Activated T-cell treated with anti-CD3 and anti-CD28 coated beads, Interleukin-2, amount 50 U/mL, for 1 hour (primary cell): ENCODE measurements around the gene NKD2.

Experiments used
- DNase-seq: peaks from one replicate; pipeline ENCODE4 v3.0.0-alpha.2; 2020

NKD2 gene

GRCh38 chr5:1001406-1002270 is 7.0 kb upstream of the NKD2 start:
- DNase-seq: no peak

GRCh38 chr5:1002271-1002546 is 6.4 kb upstream of the NKD2 start:
- no peak for DNase-seq

- no peak for DNase-seq
Observed at GRCh38 chr5:1002836-1003235, 5.8 kb upstream of the NKD2 start.

- peak; percentile 29 for DNase-seq
Observed at GRCh38 chr5:1003296-1003937, 5.2 kb upstream of the NKD2 start.

DNA sequence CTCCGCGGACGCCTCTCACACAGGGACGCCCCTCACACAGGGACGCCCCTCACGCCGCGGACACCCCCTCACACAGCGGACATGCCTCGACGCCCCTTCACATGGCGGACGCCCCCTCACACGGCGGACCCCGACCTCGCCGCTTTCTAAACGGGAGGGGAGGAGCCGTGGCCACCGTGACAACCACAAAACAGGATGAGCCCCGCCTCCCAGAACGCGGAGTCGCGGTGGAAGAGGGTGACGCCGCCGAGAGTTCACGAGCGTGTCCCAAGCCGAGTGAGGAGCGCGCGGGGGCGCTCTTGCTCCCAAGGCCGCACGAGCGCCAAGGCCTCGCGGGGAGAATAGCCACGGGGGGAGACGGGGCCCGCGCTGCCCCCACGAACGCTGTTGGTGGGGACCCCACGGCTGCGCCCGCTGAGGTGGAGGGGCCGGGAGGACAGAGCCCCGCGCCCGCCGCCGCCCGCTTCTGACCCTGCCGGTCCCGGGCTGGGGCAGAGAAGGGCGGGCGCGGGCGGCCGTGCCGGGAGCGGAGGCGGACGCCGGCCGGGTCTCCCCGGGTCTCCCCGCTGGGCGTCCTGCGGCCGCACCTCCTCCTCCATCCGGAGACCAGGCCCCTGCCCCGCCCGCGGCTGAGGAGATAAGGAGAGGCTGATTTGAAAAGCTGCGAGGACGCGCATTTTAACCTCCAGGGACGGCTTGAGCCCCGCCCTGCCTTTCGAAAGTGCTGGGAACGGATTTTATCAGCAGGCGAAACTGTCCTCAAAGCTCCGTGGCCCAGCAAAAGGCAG is 3.9 kb upstream of the NKD2 start:
- DNase-seq: peak; percentile 67

- peak; percentile 16 for DNase-seq
Observed at GRCh38 chr5:1005249-1005851, 3.3 kb upstream of the NKD2 start.

DNA sequence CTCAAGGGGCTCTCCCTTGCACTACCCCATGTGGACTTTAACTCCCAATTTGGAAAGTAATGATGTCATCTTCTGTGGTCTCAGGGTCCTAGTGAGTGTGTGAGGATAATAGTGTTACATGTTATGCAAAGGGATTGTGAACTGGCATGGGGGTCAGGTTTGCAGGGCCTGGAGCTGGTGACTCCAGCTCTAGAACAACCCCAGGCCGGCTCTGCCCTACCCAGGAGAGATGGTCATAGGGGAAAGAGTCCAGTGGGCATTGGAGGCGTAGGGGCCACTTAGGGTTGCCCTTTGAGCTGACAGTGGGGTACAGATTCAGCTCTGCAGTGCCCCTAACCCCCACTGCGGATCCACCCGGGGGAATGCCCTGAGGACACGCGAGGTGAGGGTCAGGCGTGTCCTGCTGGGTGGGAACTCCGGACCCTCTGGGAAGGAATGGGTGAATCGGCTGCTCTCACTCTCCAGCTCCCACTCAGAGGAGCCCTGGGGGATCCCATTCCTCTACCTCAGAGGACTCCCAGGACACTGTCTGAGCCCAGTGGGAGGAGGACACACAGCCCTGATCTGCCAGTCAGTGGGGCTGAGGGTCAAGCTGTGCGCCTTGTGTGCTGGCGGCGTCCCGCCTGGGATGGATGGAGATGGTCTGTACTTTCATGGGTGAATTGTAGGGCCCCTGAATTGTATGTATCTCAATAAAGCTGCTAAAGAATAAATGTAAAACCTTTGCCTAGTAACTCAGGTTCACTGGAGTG is 2.5 kb upstream of the NKD2 start:
- peak; percentile 17 for DNase-seq

DNA sequence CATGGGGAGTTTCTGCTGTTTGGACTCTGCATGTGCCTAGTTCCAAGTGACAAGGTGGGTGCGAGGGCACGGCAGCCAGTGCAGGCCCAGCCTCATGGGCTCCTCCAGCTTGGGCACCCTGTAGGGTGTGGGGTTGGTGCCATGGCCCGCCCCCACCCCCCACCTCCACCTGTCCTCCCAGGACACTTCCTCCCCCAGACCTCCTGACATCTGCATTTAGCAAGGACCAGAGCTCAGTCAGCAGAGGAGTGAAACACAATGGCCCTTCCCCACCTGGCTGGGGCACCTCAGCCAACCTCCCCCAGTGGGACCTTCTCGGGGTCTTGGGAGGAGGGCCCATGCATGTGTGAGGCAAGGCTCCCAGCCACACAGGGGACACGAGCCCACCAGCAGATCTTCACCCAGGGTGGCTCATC is 1.9 kb upstream of the NKD2 start:
- peak; percentile 13 for DNase-seq

DNA sequence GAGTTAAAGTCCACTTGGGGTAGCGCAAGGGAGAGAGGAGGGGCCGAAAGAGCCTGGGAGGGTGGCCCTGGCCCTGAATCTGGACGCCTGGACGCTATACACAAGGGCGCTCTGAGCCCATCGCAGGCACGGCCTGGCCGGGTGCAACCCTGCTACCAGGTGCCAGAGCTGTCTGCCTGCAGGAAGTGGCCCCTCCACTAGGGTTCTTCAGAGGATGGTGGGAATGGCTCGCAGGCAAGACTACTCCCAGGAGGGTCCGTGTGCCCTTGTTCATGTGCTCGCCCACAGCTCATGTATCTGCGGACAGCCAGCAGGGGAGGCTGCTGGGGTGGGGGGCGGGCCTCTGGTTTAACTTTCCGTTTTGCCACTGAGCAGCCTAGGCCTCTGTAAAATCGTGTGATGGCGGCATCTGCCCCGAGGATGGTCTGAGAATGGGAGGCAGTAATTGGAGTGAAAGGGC is 1.4 kb upstream of the NKD2 start:
- DNase-seq: no peak

DNA sequence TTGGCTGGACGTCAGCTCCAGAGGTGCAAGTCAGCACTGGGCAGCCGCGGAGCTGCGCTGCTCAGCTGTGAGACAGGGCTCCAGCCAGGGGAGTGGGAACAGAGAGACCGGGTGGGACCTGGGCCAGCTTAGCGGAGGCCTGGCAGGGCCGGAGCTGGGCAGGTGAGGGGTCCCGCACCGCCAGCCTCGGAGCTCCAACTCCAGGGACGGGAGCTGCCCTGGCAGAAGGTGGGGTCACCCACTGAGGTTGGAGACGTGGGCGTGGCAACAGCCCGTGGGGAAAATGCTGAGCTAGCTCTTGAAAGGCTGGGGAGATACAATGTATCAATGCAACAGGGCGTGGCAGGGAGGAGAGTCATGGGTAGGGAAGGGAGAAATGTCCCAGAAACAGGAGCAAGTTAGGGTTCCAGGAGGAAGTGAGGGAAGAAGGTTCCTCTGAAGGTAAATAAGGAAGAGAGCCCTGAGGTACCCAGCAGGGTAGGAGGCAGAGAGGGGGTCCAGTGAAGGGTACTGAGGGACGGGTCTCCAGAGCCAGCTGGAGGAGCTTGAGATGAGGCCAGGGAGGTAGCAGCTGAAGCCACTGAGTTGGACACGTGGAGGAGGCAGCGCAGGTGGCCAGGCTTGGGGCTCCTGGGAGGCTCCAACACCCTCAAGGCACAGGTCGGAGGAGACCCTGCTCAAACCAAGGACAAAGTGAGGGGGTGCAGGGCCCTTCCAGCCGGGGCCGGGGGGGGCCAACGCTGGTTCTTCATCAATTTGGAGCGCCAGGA is 736 bp upstream of the NKD2 start:
- peak; percentile 18 for DNase-seq

DNA sequence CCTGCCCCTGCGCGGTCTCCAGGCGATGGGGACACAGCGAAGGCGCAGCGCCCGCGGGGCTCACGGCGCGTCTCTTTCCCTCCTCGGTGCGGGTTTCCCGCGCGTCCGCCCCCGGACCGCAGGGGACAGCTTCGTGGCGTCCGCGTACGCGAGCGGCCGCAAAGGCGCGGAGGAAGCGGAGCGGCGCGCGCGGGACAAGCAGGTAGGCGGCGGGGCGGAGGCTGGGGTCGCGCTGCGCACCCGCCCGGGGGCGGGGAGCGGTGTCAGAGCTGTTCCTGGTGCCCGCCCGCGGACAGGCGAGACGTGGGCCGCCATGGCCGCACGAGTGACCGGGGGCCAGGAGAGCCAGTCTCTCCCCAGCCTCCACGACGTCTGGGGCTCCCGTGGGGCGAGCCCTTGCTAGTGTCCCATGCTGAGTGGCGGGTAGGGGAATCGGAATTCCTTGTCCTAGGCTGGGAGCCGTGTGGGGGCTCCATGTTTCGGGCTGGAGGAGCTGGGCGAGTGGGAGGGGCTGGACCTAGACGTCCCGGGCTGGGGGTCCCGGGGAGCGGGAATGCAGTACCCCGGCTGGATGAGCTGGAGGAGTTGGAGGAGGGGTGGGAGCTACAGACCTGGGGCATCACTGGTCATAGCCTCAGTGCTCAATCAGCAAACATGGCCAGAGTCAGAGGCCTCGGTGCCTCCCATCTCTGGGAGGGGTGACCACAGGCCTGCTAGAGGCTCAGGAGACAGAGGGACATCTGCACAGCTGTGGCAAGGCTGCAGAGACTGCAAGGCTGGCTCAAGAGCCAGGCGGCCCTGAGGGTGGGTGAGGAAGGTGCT is 968 bp downstream of the NKD2 start:
- peak; percentile 23 for DNase-seq

- peak; percentile 14 for DNase-seq
Observed at GRCh38 chr5:1010181-1010510, 1.5 kb downstream of the NKD2 start.

GRCh38 chr5:1010641-1011046 is 2.0 kb downstream of the NKD2 start:
- no peak for DNase-seq

GRCh38 chr5:1011226-1011631 is 2.6 kb downstream of the NKD2 start:
- DNase-seq: peak; percentile 61

DNA sequence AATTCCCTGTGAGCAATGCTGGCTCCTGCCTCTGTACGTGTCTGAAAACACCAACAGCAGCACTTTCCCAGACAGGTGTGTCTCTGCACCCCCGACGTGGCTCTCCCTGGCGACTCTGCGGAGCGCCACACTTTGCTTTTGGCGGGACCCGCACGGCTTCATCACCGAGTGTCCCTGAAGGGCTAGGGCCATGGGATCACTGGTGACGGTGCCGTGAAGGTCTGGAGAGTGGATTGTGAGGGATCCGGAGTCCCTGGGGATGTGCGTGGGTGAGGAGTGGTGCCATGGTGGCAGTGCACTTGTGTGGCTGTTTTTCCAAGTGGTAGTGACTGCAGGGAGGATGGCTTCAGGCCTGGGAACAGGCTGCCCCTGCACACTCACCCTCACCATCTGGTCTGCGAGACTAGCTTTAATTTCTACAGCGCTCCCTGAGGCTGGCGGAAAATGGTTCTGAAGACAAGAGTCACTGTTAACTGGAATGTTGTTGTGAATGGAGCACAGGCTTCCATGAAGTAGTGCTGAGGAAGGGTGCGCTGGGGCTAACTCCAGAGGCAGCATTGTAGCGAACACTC is 3.2 kb downstream of the NKD2 start:
- DNase-seq: no peak

- no peak for DNase-seq
Observed at GRCh38 chr5:1012313-1012841, 3.8 kb downstream of the NKD2 start.

GRCh38 chr5:1012900-1013237 is 4.3 kb downstream of the NKD2 start:
- DNase-seq: no peak

DNA sequence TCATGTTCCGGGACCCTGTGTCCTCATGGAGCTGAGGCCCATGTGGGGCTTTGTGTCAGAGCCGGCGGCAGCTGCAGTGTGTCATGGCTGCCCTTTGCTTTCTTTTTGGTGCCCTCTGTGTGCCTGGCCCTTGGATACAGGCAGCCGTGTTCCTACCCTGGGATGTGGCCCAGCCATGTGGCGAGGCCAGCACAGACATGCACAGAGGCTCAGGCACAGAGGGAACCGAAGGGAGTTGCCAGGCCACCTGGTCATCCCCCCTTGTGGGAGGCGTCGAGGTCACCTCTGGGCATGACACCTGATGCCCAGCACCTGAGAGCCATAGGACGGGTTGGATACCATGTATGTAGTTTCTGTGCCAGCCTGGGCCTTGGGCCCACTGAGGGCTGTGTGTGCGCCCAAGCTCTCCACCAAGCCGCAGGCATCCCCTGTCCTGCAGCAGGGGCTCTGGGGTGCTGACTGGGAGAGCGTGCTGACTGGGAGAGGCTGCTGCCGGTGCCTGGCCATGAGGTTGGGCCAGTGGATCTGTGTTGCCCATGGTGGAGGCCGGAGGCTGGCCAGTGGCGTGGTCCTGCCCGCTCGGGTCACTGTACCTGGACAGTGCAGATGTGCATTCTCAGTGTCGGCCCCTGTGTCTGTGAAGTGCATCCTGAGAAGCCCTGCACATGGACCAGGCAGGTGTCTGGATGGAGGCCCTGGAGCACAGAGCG is 4.8 kb downstream of the NKD2 start:
- DNase-seq: no peak

GRCh38 chr5:1013948-1014301 is 5.3 kb downstream of the NKD2 start:
- no peak for DNase-seq

DNA sequence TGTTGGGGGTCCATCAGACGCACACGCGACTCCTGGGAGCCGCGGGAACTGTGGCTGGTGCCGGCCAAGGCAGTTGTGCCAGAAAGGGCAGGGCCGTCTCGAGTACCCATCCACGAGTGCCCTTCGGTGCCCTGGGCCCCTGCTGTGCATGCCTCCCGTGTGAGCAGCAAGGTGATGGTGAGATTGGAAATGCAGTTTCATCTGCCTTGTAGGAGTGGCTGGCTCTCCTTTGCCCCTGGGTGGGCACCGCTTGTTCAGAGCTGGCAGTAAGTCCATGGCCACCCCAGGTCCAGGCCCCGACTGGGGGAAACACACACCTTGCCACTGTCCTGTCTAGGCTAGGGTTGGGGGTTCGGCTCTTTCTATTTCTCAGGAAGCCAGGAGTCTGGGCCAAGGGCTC is 5.7 kb downstream of the NKD2 start:
- DNase-seq: no peak
